Retina (tissue), 1 donor: ENCODE measurements around the gene PAFAH1B1.
A peak's percentile ranks its signal among the peaks of the same experiment; 100 is the strongest.

Source experiments
- DNase-seq: peaks from one replicate; pipeline ENCODE4 v3.0.0-alpha.2; 2016

The PAFAH1B1 gene

DNA sequence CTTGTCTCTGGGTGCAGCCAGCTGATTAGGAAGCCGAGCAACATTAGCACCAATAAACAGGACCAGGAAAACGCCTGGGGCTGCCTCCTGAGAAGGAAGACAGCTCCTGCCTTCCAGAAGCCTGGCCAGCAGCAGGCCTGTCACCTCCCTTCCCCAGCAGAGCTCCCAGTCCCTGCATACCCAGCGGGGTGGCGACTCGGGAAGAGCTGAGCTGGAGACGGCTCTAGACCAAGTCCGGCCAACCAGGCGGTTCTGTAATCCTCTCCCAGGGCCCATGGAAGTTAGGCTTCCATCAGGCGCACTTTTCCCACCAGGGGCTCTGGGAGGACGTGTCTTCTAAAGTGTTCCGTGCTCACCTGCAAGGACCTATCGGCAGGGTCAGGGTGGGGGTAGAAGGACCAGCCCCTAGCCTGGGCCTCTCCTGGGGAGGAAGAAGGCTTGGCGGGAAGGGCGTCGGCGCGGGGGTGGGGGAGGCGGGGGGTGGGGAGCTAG is 130.1 kb downstream of the PAFAH1B1 start:
- peak; percentile 61 for DNase-seq

DNA sequence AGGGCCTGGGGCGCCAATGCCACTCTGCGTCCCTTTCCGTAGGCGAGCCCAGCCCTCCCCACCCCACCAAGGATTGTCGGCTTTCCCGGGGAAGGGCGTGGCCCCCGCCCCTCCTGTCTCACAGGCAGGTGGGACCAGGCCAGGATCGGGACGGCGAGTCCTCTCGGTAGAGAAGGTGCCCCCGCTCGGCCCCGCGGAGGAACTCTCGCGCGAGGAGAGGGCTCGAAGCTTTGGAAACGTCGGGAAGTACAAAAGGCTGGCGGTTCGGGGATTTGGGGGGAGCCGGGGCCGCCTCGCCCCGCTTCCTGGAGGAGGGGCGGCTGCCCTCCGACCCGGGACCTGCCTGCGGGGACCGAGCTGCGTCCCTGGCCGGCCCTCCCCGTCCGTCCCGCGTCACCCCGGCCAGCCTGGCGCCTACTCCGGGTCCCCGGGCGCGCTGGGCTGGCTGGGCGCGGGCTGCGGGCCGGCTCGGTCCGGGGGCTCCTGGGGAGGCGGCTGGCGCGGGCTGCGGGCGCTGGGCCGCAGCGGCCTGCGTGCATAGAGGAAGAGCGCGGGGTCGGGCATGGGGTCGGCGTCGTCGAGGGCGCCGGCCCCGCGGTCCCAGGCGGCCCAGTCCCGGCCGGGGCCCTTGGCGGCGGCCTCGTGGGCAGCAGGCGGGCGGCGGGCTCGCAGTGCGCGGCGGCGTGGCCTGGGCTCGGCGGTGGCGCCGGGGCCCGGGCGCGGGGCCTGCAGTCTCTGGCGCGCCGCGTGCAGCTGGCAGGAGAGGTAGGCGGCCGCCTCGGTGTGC is 130.7 kb downstream of the PAFAH1B1 start:
- peak; percentile 42 for DNase-seq

- peak; percentile 70 for DNase-seq
These were observed 131.3 kb downstream of the PAFAH1B1 start for GRCh38 chr17:2724784-2725164.

DNA sequence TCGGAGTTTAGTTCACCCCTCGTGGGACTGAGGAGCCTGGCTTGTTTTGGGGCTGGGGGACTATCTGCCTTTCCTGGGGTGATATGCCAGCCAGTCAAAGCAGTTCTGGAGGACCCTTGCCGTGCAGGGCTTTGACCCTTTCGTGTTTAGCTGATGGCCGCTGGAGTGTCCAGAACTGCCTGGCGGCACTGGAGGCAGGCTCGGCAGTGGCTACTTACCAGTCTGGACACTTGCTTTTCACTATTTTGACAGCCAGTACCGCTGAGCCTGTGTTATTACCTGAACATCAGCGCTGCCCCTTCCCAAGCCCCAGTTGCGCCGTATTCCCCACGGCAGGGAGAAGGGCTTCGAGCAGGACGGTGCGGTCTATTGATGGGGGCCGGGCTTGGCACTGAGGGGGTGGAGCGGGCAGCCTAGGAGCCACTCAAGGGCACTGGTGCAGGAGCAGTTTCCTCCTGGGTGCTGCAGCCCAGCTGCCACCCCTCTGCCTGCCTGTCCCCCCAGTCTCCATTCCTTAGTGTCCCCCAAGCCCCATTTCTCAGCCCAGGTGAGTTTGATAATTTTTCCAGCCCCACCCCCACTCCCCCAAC is 137.4 kb downstream of the PAFAH1B1 start:
- no peak for DNase-seq

- DNase-seq = no peak
These were observed 138.4 kb downstream of the PAFAH1B1 start for GRCh38 chr17:2731807-2732206.

DNA sequence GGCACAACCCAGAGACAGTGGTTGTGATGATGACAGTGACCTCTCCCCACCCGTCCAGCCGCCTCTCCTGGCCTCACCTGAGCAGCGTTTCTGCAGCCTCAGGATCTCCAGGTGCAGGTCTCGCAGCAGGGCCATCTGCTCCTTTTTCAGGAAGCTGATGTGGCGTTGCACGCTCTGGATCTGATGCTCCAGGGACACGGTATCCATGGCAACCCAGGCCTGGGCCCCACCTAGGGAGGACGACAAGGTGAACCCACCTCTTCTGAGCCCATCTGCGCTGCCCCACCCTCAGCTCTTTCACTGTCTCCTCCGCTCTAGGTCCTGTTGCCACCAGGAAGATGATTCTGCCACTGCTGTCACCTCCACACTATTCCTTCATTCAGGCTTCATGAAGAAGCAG is 141.5 kb downstream of the PAFAH1B1 start:
- no peak for DNase-seq
